ENCODE measurements around the gene MYMX. TPM values are rescaled to one million over a fixed set of nuclear protein-coding genes. Genes with fewer than 3 reads are reported as not detected.

The MYMX gene
- polyA plus RNA-seq, 1 experiment, result not detected

GRCh38 chr6:44219815-44220784 is 3.4 kb downstream of the MYMX start:
- H3K4me3 ChIP-seq (ENCODE audit: low read depth, low read length), result peak overlapping the region; percentile 43
- ChIA-PET POLR2A (no interaction called here), CTCF (interaction anchor here (1.5 to 6.8 kb wide), 2 partner anchors 9 to 15 kb away, joined by 5 to 89 read pairs; no protein-coding TSS in a partner anchor)
- no peaks in the 10 kb centered on the region for H3K36me3 ChIP-seq (ENCODE audit: control insufficient read depth, insufficient read depth, low read length)
- TF ChIP-seq CTCF (IDR thresholded peaks at IDR 0.05; ENCODE audit: insufficient read depth, low read depth, low read length), result no peak
- DNase-seq (ENCODE audit: low read depth), result no peak
- H3K27me3 ChIP-seq (ENCODE audit: control insufficient read depth, insufficient read depth, low read length), result peaks cover 3% of the 10 kb centered on the region; the same call in 1 of the 2 replicates

DNA sequence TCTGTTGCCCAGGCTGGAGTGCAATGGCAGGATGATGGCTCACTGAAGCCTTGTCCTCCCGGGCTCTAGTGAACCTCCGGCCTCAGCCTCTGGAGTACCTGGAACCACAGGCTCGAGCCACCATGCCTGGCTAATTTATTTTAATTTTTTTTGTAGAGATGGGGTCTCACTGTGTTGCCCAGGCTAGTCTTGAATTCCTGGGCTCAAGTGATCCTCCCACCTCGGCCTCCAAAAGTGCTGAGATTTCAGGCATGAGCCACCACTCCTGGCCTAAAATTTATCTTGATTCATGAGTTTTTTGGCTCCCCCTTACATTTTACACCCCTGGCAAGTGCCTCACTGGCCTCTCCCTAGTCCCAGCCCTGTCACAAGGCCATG is 4.2 kb downstream of the MYMX start:
- ChIA-PET CTCF (interaction anchor here (0.6 to 6.8 kb wide), 11 partner anchors 8 to 119 kb away, joined by 3 to 89 read pairs (median 5); no protein-coding TSS in a partner anchor), POLR2A (no interaction called here)
- H3K36me3 ChIP-seq (ENCODE audit: control insufficient read depth, insufficient read depth, low read length), result no peaks in the 10 kb centered on the region
- no peak for DNase-seq (ENCODE audit: low read depth)
- peaks cover 2% of the 10 kb centered on the region; the same call in 1 of the 2 replicates for H3K27me3 ChIP-seq (ENCODE audit: control insufficient read depth, insufficient read depth, low read length)
- H3K4me3 ChIP-seq (ENCODE audit: low read depth, low read length), result no peak overlapping the region
- TF ChIP-seq CTCF (IDR thresholded peaks at IDR 0.05; ENCODE audit: insufficient read depth, low read depth, low read length), result no peak

GRCh38 chr6:44221291-44221960 is 4.7 kb downstream of the MYMX start:
- H3K4me3 ChIP-seq (ENCODE audit: low read depth, low read length), result no peak overlapping the region
- peaks cover 1% of the 10 kb centered on the region; the same call in 1 of the 2 replicates for H3K27me3 ChIP-seq (ENCODE audit: control insufficient read depth, insufficient read depth, low read length)
- TF ChIP-seq CTCF (IDR thresholded peaks at IDR 0.05; ENCODE audit: insufficient read depth, low read depth, low read length), result peak; percentile 91
- CTCF ChIA-PET, result interaction anchor here (0.6 to 6.8 kb wide), 14 partner anchors 9 to 120 kb away, joined by 3 to 89 read pairs (median 4); no protein-coding TSS in a partner anchor
- DNase-seq (ENCODE audit: low read depth), result no peak
- POLR2A ChIA-PET, result interaction anchor here (0.6 kb wide), 2 partner anchors 15 to 43 kb away, joined by 6 to 19 read pairs; no protein-coding TSS in a partner anchor
- H3K36me3 ChIP-seq (ENCODE audit: control insufficient read depth, insufficient read depth, low read length), result no peaks in the 10 kb centered on the region

- ChIA-PET POLR2A (interaction anchor here (0.6 kb wide), 2 partner anchors 14 to 43 kb away, joined by 6 to 19 read pairs; no protein-coding TSS in a partner anchor), CTCF (interaction anchor here (0.7 to 6.8 kb wide), 12 partner anchors 9 to 87 kb away, joined by 3 to 89 read pairs (median 4); no protein-coding TSS in a partner anchor)
- Histone ChIP-seq H3K36me3 (ENCODE audit: control insufficient read depth, insufficient read depth, low read length) (no peaks in the 10 kb centered on the region), H3K4me3 (ENCODE audit: low read depth, low read length) (no peak overlapping the region), H3K27me3 (ENCODE audit: control insufficient read depth, insufficient read depth, low read length) (peaks cover 1% of the 10 kb centered on the region; the same call in 1 of the 2 replicates)
- no peak for DNase-seq (ENCODE audit: low read depth)
- no peak for TF ChIP-seq CTCF (IDR thresholded peaks at IDR 0.05; ENCODE audit: insufficient read depth, low read depth, low read length)
Observed at GRCh38 chr6:44221961-44222335, 5.2 kb downstream of the MYMX start.
